GM21447 (cell line): ENCODE data around the gene OSBPL9.
A peak's percentile ranks its signal among the peaks of the same experiment; 100 is the strongest.
"Not testable (repeated sequence)": the region's sequence is repeated elsewhere in the genome, so short reads cannot be mapped to it uniquely, and the experiment has no call there.

ENCODE experiments used
- ATAC-seq: cut with Tn5 transposase; IDR thresholded peaks from one replicate; pipeline ENCODE4 v1.9.1; 2021; ENCODE audit not compliant: unreplicated experiment

OSBPL9 gene

GRCh38 chr1:51663721-51664120 is 46.8 kb downstream of the OSBPL9 start:
- no peak for ATAC-seq

GRCh38 chr1:51664421-51665240 is 47.7 kb downstream of the OSBPL9 start:
- no peak for ATAC-seq

- no peak for ATAC-seq
Measured at GRCh38 chr1:51666478-51666877, 49.6 kb downstream of the OSBPL9 start.

GRCh38 chr1:51667561-51667960 is 50.7 kb downstream of the OSBPL9 start:
- ATAC-seq = no peak

DNA sequence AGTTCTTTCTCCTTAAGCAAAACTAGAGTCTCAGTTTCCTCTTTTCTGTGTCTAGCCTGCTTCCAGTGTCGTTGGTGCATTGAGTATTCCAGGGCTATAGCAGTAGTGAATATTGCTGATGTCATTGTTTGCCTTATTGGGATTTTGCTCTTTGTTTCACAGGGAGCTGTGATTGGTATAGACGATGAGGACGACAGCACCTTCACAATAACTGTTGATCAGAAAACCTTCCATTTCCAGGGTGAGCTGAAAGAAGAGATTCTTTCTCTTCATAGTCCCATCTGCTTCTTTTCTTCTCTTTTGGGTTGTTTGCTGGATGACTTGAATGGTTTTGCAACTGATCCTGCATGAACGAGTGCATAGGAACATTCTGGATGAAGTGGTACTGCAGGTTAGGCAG is 52.4 kb downstream of the OSBPL9 start:
- ATAC-seq = no peak

DNA sequence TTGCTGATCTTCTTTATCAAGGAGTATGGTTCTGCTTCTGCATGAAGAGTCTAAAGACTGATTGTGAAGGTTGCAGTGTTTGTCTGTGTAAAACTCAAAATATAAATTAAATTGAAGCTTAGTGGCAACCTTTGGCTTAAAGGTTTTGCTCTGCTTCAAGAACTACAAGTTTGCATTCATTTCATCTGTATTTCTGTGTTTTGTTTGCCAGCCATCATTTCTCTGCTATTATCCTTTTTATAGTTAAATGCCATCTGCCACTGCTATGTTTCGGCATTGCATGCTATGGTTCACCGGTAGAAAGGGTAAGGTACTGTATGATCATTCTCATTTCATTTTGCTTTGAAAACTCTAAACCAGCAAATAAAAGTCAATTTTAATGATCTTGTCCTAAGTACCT is 52.9 kb downstream of the OSBPL9 start:
- no peak for ATAC-seq

DNA sequence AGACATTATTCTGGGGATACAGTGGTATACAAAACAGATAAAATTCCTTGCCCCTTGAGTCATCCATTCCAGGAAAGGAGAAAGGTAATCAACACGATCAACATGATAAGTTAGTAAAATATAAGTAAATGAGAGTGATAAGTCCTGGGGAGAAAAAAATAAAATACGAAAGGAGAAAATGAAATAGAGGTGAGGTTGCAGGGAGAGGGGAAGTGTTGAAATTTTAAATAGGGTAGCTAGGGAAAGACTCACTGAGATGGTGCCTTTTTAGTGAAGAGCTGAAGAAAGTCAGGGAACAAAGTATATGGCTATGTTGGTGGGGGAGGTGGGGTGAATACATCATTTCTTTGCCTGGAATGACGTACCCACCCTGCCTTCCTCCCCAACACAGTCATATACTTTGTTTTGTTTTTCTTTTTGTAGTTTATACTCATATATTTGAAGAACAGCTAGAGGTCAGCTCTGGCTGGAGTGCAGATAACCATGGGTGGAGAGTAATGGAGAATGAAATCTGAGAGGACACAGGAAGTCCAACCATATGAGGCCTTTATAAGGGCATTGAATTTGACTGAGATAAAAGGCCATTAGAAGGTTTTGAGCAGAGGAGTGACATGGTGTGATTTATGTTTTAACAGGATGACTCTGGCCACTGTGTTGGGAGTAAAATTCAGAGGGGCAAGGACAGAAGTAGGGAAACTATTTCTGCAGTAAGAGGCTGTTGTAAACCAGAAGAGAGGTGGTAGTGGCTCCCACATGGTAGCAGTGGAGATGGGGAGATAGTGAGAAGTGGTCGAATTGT is 54.8 kb downstream of the OSBPL9 start:
- ATAC-seq = no peak

DNA sequence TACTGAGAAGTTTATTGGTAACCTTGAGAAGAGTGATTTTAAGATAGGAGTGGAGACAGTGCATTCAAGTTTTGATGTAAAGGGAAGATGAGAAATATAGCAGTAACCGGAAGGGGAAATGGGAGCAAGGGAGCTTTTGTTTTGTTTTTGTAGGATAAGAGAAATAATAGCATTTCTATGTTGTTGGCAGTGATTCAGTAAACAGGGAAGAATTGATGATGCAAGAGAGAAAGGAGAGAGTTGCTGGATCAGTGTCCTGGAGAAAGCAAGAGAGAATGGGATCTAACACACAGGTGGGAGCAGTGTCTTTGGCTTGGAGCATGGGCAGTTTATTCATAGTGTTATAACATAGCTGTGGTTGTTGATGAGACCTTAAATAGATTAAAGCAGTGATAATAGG is 56.4 kb downstream of the OSBPL9 start:
- no peak for ATAC-seq

GRCh38 chr1:51675177-51675780 is 58.4 kb downstream of the OSBPL9 start:
- ATAC-seq = no peak

GRCh38 chr1:51679435-51679834 is 62.5 kb downstream of the OSBPL9 start:
- peak; percentile 55 for ATAC-seq

DNA sequence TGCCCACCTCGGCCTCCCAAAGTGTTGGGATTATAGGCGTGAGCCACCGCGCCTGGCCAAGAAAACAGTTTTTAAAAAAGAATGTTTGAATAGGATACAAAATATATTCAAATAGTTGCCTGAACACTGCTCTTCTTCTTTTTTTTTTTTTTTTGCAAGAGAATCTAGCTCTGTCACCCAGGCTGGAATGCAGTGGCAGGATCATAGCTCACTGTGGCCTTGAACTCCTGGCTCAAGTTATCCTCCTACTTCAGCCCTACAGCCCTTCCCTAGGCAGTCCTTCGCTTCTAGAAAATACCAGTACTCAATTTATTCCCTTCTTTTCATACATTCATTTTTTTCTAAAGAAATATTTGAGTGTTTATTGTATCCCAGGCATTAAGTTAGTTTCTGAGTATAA is 67.9 kb downstream of the OSBPL9 start:
- no peak for ATAC-seq

GRCh38 chr1:51686450-51686849 is 69.6 kb downstream of the OSBPL9 start:
- no peak for ATAC-seq

- ATAC-seq = no peak
Measured at GRCh38 chr1:51689075-51689440, 72.2 kb downstream of the OSBPL9 start.

GRCh38 chr1:51689643-51690042 is 72.8 kb downstream of the OSBPL9 start:
- ATAC-seq = no peak

DNA sequence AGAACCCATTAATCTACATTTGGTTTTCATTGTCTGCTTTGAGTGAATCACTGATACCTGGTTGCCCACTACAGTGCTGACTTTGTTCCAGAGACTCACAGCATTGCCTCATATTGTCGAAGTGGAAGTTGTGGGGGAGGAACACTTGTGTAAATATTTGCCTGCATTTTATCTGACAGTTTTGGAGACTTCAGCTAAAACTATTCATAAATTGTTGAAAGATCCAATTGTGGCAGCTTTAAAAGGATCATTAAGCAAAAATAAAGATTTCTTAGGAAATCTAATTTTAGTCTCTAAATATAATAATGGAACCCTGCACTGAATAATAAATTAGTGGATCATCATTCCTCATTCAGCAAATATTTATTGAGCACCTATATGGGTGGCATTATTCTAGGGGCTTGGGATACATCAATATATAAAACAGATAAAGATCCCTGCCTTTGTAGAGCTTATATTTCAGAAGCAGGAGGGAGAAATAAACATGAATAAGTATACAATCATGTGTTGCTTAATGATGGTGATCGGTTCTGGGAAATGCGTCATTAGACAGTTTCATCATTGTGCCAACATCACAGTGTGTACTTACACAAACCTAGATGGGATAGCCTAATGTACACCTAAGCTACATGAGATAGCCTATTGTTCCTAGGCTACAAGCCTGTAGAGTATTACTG is 73.5 kb downstream of the OSBPL9 start:
- no peak for ATAC-seq

- no peak for ATAC-seq
Measured at GRCh38 chr1:51691920-51692319, 75.0 kb downstream of the OSBPL9 start.

DNA sequence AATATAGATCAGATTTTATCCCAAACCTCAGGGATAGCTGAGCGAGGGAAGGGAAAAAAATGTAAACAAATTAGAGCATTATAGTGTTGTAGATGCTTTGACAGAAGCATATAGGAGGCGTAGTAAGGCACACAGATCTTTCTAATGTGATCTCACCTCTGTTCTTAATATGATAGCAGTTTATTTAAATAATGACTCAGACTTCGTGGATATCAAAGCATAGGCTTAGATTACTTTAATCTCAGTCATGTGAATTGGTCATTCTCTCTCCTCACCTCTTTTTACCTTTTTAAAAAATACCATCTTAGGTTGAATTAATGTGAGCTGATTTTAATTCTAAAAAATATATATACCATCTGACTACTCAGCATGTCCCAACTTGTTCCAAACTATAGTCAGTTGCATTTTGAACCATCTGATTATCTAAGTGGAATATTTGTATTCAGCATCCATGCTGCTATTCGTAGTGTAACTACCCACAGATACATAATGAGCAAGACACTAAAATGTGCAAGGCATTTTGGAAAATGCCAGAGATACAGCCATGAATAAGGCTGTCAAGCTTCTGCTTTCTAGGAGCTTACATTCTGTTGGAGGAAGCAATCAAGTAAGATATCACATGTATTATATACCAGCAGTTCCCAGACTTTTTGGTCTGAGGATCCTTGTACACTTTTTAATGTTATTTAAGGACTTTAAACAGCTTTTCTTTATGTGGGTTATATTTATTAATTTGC is 76.7 kb downstream of the OSBPL9 start:
- ATAC-seq = no peak

DNA sequence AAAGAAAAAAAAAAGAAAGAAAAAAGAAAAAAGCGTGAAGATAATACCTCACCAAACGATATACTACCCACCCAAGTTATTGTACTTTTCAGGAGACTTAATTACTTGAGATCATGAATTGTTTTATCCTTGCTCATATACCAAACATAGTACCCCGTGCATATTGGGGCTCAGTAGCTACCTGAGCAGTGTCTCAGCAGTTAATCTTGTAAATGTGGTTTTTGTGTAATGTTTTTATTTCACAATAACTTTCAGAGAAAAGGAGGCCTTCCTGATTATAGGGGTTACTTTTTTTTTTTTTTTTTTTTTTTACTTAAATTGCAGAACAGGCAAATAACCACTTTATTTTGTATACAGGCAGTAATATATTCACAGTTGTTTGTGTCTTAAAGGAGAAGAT is 80.3 kb downstream of the OSBPL9 start:
- no peak for ATAC-seq

GRCh38 chr1:51699391-51699790 is 82.5 kb downstream of the OSBPL9 start:
- ATAC-seq = no peak

- not testable (repeated sequence) for ATAC-seq
Measured at GRCh38 chr1:51701782-51702181, 84.9 kb downstream of the OSBPL9 start.

GRCh38 chr1:51702220-51702619 is 85.3 kb downstream of the OSBPL9 start:
- ATAC-seq = not testable (repeated sequence)
